ENCODE measurements around the gene ALKBH3.

Gene ALKBH3

DNA sequence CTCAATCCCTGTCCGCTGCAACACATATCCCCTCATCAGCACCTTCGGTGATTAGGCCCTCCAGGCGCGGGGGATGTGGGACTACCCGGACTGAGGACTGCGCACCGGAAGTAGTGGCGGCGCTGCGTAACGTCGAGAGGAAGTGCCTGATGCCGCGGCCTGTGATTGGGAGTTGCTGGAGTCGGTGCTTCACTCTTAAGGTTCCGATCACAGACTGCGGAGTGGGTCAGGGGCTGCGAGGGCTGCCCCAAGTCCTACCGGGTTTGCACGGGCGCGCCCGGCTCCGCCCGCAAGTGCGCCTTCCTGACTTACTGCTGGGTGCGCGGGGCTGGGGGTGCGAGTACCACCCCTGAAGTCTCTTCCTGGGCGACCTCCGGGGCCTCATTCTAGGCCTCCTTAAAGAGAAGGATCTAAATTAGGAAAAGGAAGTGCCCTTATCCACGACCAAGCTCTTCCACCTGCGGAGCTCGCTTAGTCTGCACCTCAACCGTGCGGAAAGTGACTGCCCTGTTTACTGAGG lies at the start of gene ALKBH3:
ALKBH3 (plus strand) TSS at position 192 of the 520 bp plus-strand sequence. CDS start 1,822 bp downstream, outside the sequence.
- DNase-seq: peak; percentile 95

DNA sequence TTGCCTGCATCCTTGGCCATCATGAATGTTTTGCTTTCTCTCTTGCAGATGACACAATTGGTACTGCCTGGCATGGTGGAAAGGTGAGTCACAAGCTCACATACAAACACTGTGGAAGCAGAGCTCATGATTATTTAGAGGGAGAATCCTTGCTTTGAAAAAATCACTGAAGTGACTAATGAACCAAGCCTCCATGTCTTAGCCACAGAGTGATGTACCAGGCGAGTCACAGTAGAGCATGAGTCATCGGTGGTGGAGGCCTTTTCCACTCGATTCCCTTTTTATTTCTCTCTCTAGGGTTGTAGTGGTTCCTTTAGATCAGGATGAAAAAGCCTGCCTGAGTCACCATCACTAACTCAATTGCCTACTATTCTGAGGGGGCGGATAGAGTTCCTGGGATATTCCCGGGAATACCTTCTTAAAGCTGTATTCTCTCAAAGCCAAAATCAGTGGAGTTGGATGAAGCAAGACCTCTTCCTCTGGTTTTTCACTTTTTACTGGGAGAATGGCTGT lies 49.6 kb upstream of the ALKBH3 start:
- DNase-seq: no peak

DNA sequence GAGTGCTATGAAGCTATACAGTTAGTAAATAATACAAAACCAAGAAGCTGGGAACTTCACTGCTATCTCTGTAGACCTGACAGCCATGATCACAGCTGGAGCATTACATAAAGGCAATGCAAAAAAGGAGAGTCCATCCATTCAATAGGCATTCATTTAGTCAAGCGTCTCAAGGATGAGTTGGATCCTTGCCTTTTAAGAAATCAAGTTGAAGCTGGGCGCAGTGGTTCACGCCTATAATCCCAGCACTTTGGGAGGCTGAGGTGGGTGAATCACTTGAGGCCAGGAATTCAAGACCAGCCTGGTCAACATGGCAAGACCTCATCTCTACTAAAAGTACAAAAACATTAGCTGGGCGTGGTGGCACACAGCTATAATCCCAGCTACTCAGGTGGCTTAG lies 48.1 kb upstream of the ALKBH3 start:
- no peak for DNase-seq

DNA sequence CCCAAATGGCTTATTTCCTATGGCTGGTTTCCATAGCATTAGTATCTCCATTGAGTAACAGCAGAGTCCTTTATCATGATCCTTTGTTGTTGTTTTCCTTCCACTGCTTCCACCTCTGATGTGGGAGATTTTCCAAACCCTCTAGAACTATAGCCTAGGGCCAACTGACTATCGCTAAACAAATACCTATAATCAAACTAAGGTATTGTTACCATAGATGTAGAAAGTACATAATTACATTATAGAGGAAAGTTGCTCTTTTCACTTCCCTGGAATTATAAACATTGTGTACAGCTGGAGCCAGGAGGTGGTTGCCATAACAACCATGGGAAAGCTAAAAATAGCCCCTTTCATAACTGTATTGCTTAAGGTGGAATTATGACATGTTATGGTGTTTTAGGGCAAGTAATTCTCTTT lies 47.0 kb upstream of the ALKBH3 start:
- DNase-seq: peak; percentile 1

DNA sequence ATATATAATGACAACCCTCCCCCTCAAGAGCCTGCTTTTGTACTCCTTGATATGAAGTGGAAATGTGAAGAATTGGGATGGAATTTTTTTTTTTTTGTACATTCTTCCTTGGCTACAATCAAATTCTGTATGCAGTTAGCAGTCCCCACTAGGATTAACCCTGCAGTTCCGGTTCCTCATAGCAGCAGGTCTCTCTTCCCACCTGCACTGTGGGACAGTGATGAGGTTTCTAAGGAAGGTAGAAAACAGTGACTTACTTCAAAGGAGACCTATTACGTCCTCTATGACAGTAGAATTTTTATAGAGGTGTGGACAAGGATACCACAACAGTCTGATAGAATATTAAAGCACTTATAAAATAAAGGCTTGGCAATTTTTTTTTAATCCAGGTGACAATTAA lies 46.3 kb upstream of the ALKBH3 start:
- no peak for DNase-seq

DNA sequence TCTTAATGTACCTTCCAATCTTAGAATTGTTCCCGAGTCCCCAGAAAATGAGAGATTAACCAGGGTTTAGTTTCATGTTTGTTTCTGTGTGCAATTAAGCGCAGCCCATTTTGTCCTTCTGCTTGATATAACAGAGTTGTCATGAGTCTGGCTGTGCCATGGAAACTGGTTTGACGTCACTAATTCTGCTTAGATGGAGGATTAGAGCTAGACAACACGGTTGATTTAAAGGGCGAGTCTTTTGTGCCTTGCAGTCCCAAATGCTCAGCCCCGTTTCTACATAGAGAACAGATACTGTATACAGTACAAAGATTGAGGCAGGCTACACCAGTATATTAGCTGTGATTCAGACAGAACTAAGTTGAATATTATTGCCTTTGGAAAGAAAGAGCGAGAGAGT lies 45.5 kb upstream of the ALKBH3 start:
- peak; percentile 89 for DNase-seq

DNA sequence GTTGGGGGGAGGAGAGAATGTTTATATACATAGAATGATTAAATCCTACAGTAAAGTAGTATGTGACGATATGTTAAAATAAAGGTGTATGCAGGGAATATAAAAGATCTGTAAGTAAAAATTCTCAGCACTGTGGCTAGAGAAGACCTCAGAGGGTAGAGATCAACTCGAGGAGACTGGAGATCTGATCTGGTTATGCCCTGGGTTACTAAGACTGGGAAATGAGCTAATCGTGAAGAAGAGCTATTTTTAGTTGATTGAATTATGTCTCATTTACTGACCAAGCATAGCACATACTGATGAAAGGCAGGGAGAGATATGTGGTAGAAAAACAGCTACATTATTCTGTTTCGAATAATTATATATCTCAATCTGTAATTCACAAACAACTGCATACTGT lies 42.8 kb upstream of the ALKBH3 start:
- no peak for DNase-seq

DNA sequence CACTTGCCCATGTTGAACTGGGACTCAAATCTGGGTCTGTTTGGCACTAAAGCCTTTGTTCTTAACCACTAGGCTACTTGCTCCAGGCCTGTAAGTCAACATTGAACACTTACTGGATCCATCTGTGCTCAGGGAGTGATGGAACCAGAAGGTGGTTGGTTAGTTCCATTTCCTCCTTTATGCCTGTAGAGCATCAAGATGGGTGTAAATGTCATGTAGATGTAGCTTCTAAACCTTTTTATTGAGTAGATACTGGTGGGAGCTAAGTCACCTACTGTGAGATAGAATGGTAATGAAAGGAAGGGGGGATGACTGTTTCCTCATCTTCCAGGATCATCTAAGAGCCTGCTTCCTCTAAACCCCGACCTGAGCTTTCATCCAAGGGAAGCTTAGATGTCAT lies 38.6 kb upstream of the ALKBH3 start:
- no peak for DNase-seq

DNA sequence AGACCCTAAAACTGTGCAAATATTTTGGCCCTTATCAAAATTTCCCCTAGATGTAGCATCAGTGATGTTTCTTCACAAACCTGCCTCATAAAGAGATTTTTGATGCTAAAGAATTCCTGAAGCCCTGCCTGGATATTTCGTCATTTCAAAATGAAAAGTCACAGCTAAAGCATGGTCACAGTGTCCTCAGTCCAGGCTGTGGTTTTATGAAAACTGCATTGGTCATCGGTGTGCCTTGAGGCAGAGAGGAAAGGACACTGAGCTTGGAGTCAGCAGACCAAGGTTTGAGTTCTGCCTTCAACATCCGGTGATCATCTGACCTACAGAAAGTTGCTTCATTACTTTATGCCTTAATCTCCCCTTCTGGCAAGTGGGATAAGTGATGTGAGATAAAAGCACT lies 34.8 kb upstream of the ALKBH3 start:
- DNase-seq: no peak

DNA sequence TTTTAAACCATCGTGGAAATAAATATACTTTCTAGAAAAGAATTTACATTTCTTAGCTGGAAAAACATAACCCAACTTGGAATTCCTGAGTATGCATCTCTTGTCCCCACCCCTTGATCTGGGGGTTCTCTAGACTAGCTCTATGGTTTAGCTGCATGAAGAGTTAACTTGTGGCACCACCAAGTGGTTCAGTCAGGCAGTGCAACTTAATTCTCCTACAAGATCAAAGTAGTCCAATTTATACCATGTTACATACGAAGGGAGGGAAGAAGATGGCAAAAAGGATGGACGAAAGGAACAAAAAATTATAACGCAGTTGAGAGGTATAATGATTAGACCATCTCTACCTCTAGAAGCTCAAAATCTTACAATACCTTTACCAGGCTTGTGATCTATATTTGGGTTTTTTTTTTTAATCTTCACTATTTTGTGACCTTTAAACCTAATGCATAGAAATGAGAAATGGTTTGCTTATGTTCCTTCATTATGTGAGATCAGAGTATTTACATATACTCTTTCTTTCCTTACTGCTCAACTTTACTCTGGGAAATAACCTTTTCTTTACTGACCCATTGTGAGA lies 28.5 kb upstream of the ALKBH3 start:
- peak; percentile 75 for DNase-seq

DNA sequence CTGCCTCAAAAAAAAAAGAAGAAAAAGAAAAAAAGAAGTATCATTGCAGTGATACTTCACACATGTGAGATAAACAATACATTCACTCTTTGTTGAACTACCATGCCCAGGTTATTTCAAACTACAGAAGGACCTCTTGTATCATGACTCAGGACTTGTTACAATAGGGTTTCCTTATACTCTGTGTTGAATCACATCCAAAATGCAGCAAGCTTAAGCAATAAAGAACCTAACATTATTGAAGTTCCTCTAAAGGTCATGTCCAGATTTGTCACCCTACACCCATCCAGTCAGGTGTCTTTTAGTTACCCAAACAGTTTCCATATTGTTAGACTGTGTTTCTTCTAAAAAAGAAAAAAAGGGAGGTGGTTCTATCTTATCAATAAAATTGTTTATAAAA lies 26.9 kb upstream of the ALKBH3 start:
- DNase-seq: no peak

DNA sequence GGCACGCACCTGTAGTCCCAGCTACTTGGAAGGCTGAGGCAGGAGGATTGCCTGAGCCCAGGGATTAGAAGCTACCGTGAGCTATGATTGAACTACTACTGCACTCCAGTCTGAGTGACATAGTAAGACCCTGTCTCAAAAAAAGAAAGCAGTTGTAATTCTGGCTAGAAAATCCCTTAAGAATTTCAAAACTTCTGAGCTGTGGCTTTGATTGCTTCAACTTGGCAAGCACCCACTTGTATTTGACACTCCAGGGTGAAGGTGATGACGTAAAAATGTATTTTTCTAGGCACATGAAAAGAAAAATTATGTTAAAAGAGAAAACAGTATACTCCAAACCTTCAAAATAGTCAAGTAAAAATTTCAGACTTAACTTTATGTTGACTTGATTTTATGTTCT lies 23.6 kb upstream of the ALKBH3 start:
- no peak for DNase-seq

DNA sequence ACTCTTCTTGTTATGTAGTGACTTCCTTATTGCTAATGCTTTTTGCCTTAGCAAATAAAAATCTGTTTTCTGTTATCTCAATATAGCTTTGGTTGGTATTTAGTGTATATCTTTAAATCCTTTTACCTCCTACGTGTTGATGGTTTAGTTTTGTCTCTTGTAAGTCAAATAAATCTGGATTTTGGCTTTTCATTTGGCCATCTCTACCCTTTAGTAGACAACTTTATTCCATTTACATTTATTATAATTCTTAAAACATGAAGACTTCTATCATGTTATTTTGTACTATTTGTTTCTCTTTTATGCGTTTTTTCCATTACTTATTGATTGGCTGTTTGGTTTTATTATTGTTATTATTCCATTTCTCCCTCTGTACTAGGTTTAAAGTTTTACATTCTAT lies 19.5 kb upstream of the ALKBH3 start:
- no peak for DNase-seq

DNA sequence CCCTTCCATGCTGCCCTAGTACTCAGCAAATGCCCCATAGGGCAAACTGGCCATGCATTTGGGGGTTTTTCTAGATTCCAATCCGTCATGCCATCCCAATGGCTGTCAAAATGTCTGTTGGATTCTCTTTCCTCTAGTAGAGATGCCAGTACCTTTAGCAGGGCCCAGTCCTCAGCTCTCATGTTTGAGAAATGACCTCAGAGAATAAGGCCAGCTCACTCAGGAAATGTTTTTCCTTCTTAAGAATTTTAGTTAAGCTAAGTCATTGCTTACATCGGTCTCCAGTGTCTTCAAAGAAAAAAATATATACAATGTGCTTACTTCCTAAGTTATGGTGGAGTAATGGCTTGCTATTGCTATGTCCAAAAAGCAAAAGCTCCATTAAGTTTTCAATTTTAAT lies 14.1 kb upstream of the ALKBH3 start:
- no peak for DNase-seq

DNA sequence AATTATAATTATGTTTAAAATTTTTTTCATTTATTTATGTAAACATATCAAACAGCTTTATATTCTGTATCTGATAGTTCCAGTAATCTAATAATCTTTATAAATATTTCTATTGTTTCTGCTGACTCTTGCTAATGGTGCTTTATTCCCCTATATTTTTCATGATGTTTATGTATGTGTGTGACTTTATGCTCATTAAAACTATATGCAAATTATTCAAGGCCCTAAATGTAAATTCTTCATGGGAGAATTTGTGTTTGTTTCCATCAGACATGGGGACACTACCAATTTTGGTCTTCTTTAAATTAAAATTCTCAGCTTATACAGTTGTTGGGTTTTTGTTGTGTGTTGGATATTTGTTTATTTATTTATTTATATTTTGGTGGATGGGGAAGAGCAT lies 13.7 kb upstream of the ALKBH3 start:
- no peak for DNase-seq

DNA sequence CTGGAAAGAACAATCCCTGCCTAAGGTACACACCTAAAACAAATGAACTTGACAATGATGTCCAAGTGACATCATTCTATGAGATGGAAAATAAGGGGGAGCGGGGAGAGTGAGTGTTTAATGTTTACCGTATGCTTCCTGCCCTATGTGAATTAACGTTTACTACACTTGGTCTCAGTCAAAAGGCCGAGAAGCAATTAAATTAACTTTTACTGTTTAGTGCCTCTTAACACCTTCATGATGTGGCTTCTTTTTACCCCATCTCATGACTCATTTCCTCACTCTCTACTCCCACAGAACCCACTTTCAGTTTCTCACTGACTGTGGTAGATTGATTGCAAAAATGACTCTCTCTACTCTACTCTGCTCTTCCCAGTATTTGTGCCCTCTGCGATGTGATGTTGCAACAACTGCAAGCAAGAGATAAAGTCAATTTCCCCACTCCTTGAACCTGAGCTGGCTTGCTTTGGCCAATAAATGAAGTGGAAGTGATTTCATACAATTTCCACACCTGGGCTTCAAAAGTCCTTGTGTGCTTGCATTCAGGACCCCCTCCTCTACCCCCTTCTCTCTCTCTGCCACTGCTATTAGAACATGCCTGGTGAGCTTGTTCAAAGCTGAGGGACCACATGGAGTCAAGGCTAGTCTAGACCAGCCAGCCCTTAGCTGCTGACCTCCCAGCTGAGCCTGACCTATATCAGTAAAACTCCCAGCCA lies 11.6 kb upstream of the ALKBH3 start:
- DNase-seq: no peak

DNA sequence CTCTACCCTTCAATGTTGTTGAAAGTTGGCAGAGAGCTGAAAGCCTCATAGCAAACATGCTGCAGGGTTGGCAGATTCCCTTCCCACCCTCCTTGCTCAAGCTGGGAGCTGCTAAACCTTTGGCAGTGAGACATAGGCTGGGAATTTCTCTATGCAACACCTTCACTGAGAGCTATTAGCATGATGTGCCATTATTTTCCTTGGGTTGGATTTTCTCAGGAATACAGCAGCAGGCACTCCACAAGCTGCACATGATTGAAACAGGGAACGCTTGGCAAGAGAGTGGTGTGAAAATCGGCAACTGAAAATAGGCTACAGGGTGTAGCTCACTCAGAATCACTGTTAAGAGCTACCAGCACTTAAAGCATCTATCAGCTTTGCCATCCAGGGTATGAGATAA lies 9.6 kb upstream of the ALKBH3 start:
- no peak for DNase-seq

DNA sequence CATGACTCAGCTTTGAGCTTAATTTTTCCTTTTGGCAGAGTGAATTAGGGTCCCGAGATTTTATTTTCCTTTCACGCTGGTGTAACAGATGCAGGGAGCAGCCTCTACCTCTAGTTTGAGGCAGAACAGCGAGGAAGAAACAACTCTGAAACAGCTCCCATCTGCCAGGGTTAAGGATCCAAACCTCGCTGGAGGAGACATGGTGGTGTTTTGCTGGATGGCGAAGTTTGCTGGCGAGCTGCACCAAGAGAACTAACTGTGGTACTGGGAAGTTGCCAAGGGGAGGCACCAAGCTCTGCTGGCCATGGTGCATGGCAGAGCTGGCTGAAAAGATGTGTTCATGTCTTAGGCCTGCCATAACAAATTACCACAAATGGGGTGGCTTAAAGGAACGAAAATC lies 7.6 kb upstream of the ALKBH3 start:
- DNase-seq: no peak

DNA sequence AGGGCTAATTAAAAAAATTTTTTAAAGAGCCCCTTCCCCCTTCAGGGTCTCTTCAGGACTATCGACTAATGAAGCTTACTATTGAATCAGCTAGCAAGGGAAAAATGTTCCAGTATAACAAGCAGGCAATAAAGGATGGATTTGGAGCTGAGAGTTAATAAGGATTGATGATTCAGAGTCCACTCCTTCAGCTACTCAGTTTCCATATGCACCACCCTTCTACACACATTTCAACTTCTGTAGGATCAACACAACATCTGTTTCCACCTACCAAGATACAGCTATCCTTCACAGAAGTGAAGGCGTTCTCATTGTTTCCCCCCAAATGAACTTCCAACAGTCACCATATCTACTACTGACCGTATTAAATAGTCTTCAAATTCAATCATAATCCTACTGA lies 6.6 kb upstream of the ALKBH3 start:
- no peak for DNase-seq

DNA sequence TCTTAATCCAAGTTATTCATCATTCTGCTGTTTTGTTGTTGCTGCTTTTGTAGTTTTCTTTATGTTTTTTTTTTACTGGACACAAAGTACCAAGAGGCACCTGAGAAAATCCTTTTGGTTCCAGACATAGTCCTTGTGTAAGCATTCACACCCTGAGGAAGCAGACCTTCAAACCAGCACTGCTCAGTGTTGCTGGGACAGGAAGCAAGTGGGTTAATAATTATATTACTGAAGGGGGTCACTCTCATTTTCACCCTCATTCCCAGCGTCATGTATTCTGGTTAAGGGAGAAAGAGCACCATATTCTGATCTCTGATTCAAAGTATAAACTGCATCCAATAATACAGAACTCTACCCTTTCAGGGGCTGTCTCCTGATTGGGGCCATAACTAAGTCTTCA lies 5.9 kb upstream of the ALKBH3 start:
- DNase-seq: no peak

DNA sequence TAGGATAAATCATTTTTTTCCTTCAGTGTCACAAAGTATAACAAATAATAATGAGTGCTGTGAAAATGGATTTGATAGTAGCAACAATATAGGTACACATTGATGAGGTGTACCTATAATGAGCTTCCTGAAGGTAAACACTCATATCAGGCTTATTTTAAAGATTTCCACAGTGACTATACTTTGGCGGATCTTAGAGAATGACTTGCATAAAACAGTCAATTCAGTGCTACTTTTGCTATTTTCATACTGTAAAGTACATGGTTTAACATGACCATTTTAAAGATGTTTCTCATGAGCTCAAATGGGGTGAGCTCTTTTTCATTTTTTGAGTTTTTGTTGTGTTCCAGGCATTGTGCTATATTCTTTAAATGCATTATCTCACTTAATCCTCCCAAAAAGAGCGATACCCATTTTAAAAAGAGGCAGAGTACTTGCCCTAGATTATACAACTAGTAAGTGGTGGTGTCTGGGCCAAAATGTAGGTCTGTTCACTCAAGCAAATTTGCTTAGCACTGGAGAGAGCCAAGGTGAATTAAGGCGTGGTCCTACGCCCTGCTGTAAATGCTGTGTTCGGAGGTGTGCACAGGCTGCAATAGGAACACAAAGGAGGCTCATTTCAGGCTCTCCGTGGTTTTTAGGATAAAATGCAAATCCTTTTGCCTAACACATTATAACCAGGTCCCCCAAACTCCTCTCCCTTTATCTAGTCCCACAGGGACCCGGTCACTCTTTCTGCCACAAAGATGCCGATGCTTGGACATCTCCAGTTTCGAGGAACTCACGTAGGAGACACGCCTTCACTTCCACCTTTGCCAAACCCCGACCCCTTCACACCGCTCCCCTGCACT lies 617 bp upstream of the ALKBH3 start:
- DNase-seq: no peak

DNA sequence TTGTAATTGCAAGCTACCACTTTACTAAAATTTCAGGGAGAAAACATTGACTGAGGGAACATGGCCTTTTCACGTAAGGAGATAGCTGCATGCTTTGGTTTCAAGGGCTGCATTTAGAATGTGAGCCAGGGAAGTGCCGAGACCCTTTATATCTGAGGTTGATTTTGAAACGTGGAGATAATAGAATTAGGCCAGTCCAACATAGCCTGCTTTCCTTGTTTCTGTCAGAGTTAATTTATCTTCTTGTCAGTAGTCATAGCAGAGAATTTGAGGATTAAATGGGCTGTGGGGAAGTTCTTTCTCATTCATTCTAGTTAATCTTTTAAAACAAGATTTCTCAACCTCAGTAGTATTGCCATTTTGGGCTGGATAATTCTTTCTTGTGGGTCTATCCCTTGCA lies 12.2 kb downstream of the ALKBH3 start:
- DNase-seq: no peak

DNA sequence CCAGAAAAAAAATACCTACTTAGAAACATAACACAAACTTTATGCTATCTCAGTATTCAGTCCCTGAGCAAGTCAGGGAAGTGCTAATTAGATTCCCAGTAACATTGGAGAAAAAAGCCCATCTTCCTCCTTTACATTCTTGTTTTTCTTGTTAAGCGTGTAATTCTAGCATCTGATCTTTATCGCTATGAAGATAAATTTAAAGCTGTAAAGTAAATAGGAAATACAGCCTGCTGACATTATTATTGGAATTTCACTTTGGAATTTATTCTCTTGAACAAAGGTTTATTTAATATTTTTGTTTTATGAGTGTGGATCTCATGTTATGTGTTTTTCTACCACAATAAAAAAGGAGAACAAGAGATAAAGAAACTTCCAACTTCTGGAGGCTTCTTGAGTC lies 13.9 kb downstream of the ALKBH3 start:
- DNase-seq: no peak

DNA sequence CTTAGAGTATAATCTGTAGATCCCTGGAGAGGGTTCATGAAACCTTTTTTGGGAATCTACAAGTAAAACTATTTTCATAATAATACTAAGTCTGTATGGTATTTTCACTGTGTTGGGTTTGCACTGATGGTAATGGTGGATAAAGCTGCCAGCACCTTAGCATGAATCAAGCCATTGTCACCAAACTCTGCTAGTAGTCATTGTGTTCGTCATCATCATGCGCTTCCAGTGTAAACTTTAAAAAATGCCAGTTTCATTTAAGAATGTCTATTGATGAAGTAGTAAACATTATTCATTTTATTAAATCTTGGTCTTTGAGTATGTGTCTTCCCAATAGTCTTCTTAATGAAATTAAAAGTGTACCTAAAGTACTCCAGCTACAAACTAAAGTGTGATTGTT lies 15.0 kb downstream of the ALKBH3 start:
- DNase-seq: no peak

Data from NCI-H82 (cell line).